ENCODE measurements around the gene GPR21. TPM values are rescaled to one million over a fixed set of nuclear protein-coding genes. Genes with fewer than 3 reads are reported as not detected.

The GPR21 gene
- total and polyA plus RNA-seq, 2 experiments from 2014 or later, result 0.90 TPM; not detected in 1

GRCh38 chr9:123041489-123041888, 8.0 kb downstream of the GPR21 start:
- Histone ChIP-seq H2AFZ (no peak overlapping the region), H3K36me3 (ENCODE audit: insufficient read depth) (no peaks in the 10 kb centered on the region), H3K27ac (ENCODE audit: low read depth) (no peak overlapping the region), H3K4me2 (no peak overlapping the region), H3K27me3 (ENCODE audit: insufficient read depth) (no peaks in the 10 kb centered on the region), H4K20me1 (replicated peaks; ENCODE audit: insufficient read depth) (no peaks in the 10 kb centered on the region; the same call in 1 of the 2 replicates), H3K79me2 (replicated peaks; ENCODE audit: insufficient read depth) (no peaks in the 10 kb centered on the region), H3K4me1 (ENCODE audit: insufficient read depth) (no peaks in the 10 kb centered on the region), H3K4me3 (no peak overlapping the region), H3K9me2 (ENCODE audit: insufficient read depth) (no peaks in the 10 kb centered on the region), H3F3A (replicated peaks; ENCODE audit: low read depth) (no peaks in the 10 kb centered on the region)
- no peak for ATAC-seq
- H3K4me3 Mint-ChIP-seq, result no peak overlapping the region
- H3K36me3 Mint-ChIP-seq (ENCODE audit: low read depth), result peaks cover 11% of the 10 kb centered on the region; the same call in 2 of the 3 replicates
- TF ChIP-seq EZH2 (IDR thresholded peaks at IDR 0.05; ENCODE audit: low read depth, unreplicated experiment), result no peak
- TF ChIP-seq POLR2AphosphoS5 (IDR thresholded peaks at IDR 0.05; ENCODE audit: low read depth), result no peak
- H3K27me3 Mint-ChIP-seq (ENCODE audit: insufficient read depth, low read depth, poor library complexity), result no peaks in the 10 kb centered on the region
- DNase-seq (ENCODE audit: low spot score), result no peak
- H3K9me3 Mint-ChIP-seq, result no peaks in the 10 kb centered on the region
- no peak overlapping the region for H3K27ac Mint-ChIP-seq
- no peaks in the 10 kb centered on the region; the same call in 2 of the 3 replicates for H3K4me1 Mint-ChIP-seq

- H3K4me1 ChIP-seq (ENCODE audit: insufficient read depth), result no peaks in the 10 kb centered on the region
- ATAC-seq (no peak; the same call in 2 of the 3 replicates), DNase-seq (ENCODE audit: low spot score) (no peak)
- Mint-ChIP-seq H3K4me1 (no peaks in the 10 kb centered on the region; the same call in 2 of the 3 replicates), H3K9me3 (no peaks in the 10 kb centered on the region), H3K27ac (peak overlapping the region; percentile 59), H3K36me3 (ENCODE audit: low read depth) (peaks cover 11% of the 10 kb centered on the region; the same call in 2 of the 3 replicates), H3K27me3 (ENCODE audit: insufficient read depth, low read depth, poor library complexity) (no peaks in the 10 kb centered on the region), H3K4me3 (no peak overlapping the region)
- no peak overlapping the region for H2AFZ ChIP-seq
- H3K27ac ChIP-seq (ENCODE audit: low read depth), result 0 out of 2 replicates have a peak overlapping the region, but pooled peaks have one; percentile 24
- H3K36me3 ChIP-seq (ENCODE audit: insufficient read depth), result no peaks in the 10 kb centered on the region
- no peaks in the 10 kb centered on the region for H3F3A ChIP-seq (replicated peaks; ENCODE audit: low read depth)
- H3K4me2 ChIP-seq, result no peak overlapping the region
- H3K79me2 ChIP-seq (replicated peaks; ENCODE audit: insufficient read depth), result no peaks in the 10 kb centered on the region
- H3K9me2 ChIP-seq (ENCODE audit: insufficient read depth), result no peaks in the 10 kb centered on the region
- H3K4me3 ChIP-seq, result no peak overlapping the region
- no peaks in the 10 kb centered on the region for H3K27me3 ChIP-seq (ENCODE audit: insufficient read depth)
- H4K20me1 ChIP-seq (replicated peaks; ENCODE audit: insufficient read depth), result no peaks in the 10 kb centered on the region; the same call in 1 of the 2 replicates
- no peak for TF ChIP-seq REST (IDR thresholded peaks at IDR 0.05; ENCODE audit: unreplicated experiment)
- no peak for TF ChIP-seq STAT1 (IDR thresholded peaks at IDR 0.05; ENCODE audit: unreplicated experiment)
- no peak for TF ChIP-seq ZNF462 (CRISPR knock-in tag; IDR thresholded peaks at IDR 0.05)
- no peak for TF ChIP-seq ETS1 (IDR thresholded peaks at IDR 0.05)
- TF ChIP-seq CTCF (conservative IDR thresholded peaks at IDR 0.05; ENCODE audit: low read depth in 2 of 2), result no peak
These were observed 9.8 kb downstream of the GPR21 start for GRCh38 chr9:123043081-123043939.
